Measurements from ENCODE around the gene GABRB1.

Gene GABRB1

GRCh38 chr4:47065051-47065481 lies 33.7 kb downstream of the GABRB1 start:
- TF ChIP-seq EZH2phosphoT487 (IDR thresholded peaks at IDR 0.05; ENCODE audit: low read depth) (no peak), CTCF (IDR thresholded peaks at IDR 0.05; ENCODE audit: low read depth, low read length) (no peak)
- Histone ChIP-seq H3K27ac (ENCODE audit: low read length) (no peak overlapping the region), H3K4me1 (ENCODE audit: low read length) (no peaks in the 10 kb centered on the region), H4K20me1 (ENCODE audit: insufficient read depth, low read length) (no peaks in the 10 kb centered on the region), H3K9ac (ENCODE audit: low read length) (no peak overlapping the region), H3K4me2 (ENCODE audit: low read length) (no peak overlapping the region), H3K27me3 (ENCODE audit: low read depth, low read length) (no peaks in the 10 kb centered on the region), H3K36me3 (replicated peaks; ENCODE audit: low read depth, low read length) (no peaks in the 10 kb centered on the region), H3K79me2 (ENCODE audit: low read length) (no peaks in the 10 kb centered on the region), H2AFZ (ENCODE audit: low read depth, low read length) (no peak overlapping the region), H3K4me3 (ENCODE audit: low read length) (no peak overlapping the region), H3K9me3 (ENCODE audit: insufficient read depth, low read length) (no peaks in the 10 kb centered on the region)

- no peaks in the 10 kb centered on the region for H3K4me1 ChIP-seq (ENCODE audit: low read length)
- H3K27ac ChIP-seq (ENCODE audit: low read length) = no peak overlapping the region
- H3K36me3 ChIP-seq (replicated peaks; ENCODE audit: low read depth, low read length) = no peaks in the 10 kb centered on the region
- no peaks in the 10 kb centered on the region for H3K79me2 ChIP-seq (ENCODE audit: low read length)
- no peak overlapping the region for H2AFZ ChIP-seq (ENCODE audit: low read depth, low read length)
- no peak overlapping the region for H3K4me2 ChIP-seq (ENCODE audit: low read length)
- H3K9me3 ChIP-seq (ENCODE audit: insufficient read depth, low read length) = no peaks in the 10 kb centered on the region
- H3K9ac ChIP-seq (ENCODE audit: low read length) = no peak overlapping the region
- H3K4me3 ChIP-seq (ENCODE audit: low read length) = no peak overlapping the region
- TF ChIP-seq EZH2phosphoT487 (IDR thresholded peaks at IDR 0.05; ENCODE audit: low read depth) (no peak), CTCF (IDR thresholded peaks at IDR 0.05; ENCODE audit: low read depth, low read length) (no peak)
- no peaks in the 10 kb centered on the region for H4K20me1 ChIP-seq (ENCODE audit: insufficient read depth, low read length)
- no peaks in the 10 kb centered on the region for H3K27me3 ChIP-seq (ENCODE audit: low read depth, low read length)
These were observed 37.6 kb downstream of the GABRB1 start for GRCh38 chr4:47068986-47069385.

- Histone ChIP-seq H3K9me3 (ENCODE audit: insufficient read depth, low read length) (no peaks in the 10 kb centered on the region), H2AFZ (ENCODE audit: low read depth, low read length) (no peak overlapping the region), H3K9ac (ENCODE audit: low read length) (no peak overlapping the region), H3K79me2 (ENCODE audit: low read length) (no peaks in the 10 kb centered on the region), H3K4me3 (ENCODE audit: low read length) (no peak overlapping the region), H3K4me2 (ENCODE audit: low read length) (no peak overlapping the region), H3K27me3 (ENCODE audit: low read depth, low read length) (no peaks in the 10 kb centered on the region), H3K27ac (ENCODE audit: low read length) (no peak overlapping the region), H3K36me3 (replicated peaks; ENCODE audit: low read depth, low read length) (no peaks in the 10 kb centered on the region), H4K20me1 (ENCODE audit: insufficient read depth, low read length) (no peaks in the 10 kb centered on the region), H3K4me1 (ENCODE audit: low read length) (no peaks in the 10 kb centered on the region)
- TF ChIP-seq EZH2phosphoT487 (IDR thresholded peaks at IDR 0.05; ENCODE audit: low read depth) (no peak), CTCF (IDR thresholded peaks at IDR 0.05; ENCODE audit: low read depth, low read length) (no peak)
These were observed 40.6 kb downstream of the GABRB1 start for GRCh38 chr4:47071901-47072341.

- no peak overlapping the region for H2AFZ ChIP-seq (ENCODE audit: low read depth, low read length)
- H3K4me2 ChIP-seq (ENCODE audit: low read length) = no peak overlapping the region
- H3K79me2 ChIP-seq (ENCODE audit: low read length) = no peaks in the 10 kb centered on the region
- TF ChIP-seq EZH2phosphoT487 (IDR thresholded peaks at IDR 0.05; ENCODE audit: low read depth) (no peak), CTCF (IDR thresholded peaks at IDR 0.05; ENCODE audit: low read depth, low read length) (no peak)
- H3K27ac ChIP-seq (ENCODE audit: low read length) = no peak overlapping the region
- H3K9me3 ChIP-seq (ENCODE audit: insufficient read depth, low read length) = no peaks in the 10 kb centered on the region
- H3K36me3 ChIP-seq (replicated peaks; ENCODE audit: low read depth, low read length) = no peaks in the 10 kb centered on the region
- no peak overlapping the region for H3K4me3 ChIP-seq (ENCODE audit: low read length)
- H3K4me1 ChIP-seq (ENCODE audit: low read length) = no peaks in the 10 kb centered on the region
- H3K27me3 ChIP-seq (ENCODE audit: low read depth, low read length) = no peaks in the 10 kb centered on the region
- H4K20me1 ChIP-seq (ENCODE audit: insufficient read depth, low read length) = no peaks in the 10 kb centered on the region
- no peak overlapping the region for H3K9ac ChIP-seq (ENCODE audit: low read length)
These were observed 42.3 kb downstream of the GABRB1 start for GRCh38 chr4:47073647-47074046.
